ENCODE data around the gene IQGAP2.

DNA sequence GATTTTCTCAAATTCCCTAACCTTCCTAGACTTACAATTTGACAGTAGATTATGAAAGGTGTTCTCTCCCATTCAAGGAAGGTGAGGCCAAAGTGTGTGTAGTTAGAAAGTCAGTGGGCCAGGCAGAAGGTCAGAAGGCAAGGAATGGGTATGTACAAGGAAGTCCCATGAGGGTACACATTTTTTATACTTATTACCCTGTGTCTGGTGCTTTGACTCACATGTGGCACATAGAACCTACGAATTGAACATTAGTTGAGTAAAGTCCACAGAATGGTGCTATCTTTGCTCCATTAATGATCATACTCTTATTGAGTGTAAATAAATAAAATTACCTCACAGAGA, 55.4 kb downstream of the IQGAP2 start:
- TF ChIP-seq CTCF (IDR thresholded peaks at IDR 0.05) (no peak), EZH2 (IDR thresholded peaks at IDR 0.05; ENCODE audit: borderline replicate concordance, insufficient read depth, low read depth, low read length, poor library complexity, severe bottlenecking) (no peak)
